Inferior parietal cortex (tissue), 1 donor: Measurements from ENCODE around the gene PLA2G6.
"Not testable (repeated sequence)": the region's sequence is repeated elsewhere in the genome, so short reads cannot be mapped to it uniquely, and the experiment has no call there.

Experiments
- DNase-seq: peaks from one replicate; pipeline ENCODE4 v3.0.0-alpha.2; 2016; ENCODE audit errors: extremely low spot score

PLA2G6 gene

GRCh38 chr22:38164551-38164918 lies 17.1 kb downstream of the PLA2G6 start:
- no peak for DNase-seq

DNA sequence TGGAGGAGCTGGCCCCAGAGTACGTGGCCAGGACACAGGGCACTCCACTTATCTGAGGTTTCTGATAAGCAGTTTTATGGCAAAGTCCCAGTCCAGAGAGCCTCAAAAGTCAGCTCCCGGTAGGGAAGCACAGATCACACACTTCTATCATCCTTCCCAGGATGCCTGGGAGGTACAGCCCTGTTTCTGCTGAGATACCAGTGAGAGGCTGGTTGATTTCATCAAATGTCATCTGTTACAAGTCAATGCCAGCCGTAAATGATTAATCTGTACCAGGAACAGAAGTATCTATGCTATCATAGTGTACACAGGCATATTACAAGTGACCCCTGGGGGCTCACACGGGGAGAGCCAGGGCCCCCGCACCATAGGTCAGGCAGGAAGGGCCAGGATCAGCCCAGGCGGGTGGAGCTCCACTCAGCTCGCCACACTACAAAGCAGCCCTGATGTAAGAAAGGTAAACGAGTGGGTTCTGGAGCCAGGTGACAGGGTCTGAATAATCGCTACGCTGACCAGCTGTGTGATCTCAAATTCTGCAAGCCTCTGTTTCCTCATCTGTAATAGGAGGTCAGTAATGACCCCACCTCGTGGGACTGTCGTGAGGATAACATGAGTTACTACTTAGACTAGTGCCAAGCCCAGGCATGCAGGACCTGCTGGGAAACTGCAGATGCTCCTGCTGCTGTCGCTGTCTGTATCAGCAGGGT lies 17.6 kb downstream of the PLA2G6 start:
- no peak for DNase-seq

GRCh38 chr22:38162881-38163843 lies 18.5 kb downstream of the PLA2G6 start:
- no peak for DNase-seq

GRCh38 chr22:38155703-38156102 lies 25.9 kb downstream of the PLA2G6 start:
- no peak for DNase-seq

DNA sequence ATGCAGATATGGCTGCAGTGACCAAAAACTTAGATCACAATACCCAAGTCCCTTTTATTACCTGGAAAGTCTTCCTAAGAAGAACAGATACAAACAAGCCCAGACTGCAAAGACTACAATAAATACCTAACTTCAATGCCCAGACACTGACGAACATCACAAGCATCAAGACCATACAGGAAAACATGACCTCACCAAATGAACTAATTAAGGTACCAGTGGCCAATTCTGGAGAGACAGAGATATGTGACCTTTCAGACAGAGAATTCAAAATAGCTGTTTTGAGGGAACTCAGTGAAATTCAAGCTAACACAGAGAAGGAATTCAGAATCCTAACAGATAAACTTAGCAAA lies 27.1 kb downstream of the PLA2G6 start:
- DNase-seq = not testable (repeated sequence)

DNA sequence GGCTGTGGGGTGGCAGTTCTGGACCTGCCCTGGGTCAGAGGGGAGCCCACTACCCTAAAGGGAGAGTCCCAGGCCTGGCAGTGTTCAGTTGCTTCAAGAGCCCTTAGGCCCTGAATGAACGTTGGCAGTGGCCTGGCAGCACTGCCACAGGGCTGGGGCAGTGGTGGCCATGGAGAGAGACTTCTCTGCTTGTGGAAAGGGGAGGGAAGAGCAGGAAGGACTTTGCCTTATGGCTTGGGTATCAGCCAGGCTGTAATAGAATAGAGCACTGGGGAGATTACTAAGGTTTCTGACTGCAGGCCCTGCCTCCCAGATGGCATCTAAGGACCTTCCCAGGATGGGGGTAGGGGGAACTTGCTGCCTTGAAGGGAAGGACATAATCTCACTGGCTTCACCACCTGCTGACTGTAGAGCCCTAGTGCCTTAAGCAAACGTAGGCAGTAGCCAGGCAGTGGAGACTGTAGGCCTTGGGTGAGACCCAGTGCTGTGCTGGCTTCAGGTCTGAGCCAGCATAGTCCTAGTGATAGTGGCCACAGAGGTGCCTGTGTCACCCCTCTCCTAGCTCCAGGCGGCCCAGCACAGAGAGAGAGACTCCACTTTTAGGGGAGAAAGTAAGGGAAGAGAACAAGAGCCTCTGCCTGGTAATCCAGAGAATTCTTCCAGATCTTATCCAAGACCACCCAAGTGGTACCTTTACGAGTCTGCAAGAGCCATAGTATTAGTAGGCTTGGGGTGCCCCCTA lies 27.6 kb downstream of the PLA2G6 start:
- DNase-seq = no peak

- DNase-seq = no peak
Observed at GRCh38 chr22:38151126-38151500, 30.5 kb downstream of the PLA2G6 start.

- no peak for DNase-seq
Observed at GRCh38 chr22:38148245-38148644, 33.4 kb downstream of the PLA2G6 start.

DNA sequence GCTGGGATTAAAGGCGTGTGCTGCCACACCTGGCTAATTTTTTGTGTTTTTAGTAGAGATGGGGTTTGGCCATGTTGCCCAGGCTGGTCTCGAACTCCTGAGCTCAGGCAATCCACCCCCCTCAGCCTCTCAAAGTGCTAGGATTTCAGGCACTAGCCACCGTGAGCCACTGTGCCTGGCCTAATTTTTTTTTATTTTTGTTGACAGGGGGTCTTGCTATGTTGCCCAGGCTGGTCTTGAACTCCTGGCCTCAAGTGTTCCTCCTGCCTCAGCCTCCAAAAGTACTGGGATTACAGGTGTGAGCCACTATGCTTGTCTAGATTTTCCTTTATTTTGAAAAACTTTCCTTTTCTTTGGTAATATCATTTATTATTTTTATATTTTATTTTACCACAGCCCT lies 35.5 kb downstream of the PLA2G6 start:
- DNase-seq = not testable (repeated sequence)

DNA sequence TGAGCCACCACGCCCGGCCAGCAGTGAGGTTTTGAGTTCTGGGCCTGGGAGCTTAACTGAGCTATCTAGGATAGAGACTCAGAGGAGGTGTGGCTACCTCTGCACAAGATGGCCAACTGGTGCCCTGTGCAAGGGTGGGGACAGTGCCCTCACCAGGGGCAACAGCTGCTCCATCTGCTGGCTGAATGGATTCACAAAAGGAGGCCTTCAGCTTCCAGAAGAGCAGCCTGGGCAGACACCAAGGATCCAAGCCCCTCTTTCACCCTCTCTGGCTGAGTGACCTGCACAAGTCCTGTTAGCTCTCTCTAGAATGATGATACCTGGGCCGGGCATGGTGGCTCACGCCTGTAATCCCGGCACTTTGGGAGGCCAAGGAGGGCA lies 37.6 kb downstream of the PLA2G6 start:
- DNase-seq = no peak

DNA sequence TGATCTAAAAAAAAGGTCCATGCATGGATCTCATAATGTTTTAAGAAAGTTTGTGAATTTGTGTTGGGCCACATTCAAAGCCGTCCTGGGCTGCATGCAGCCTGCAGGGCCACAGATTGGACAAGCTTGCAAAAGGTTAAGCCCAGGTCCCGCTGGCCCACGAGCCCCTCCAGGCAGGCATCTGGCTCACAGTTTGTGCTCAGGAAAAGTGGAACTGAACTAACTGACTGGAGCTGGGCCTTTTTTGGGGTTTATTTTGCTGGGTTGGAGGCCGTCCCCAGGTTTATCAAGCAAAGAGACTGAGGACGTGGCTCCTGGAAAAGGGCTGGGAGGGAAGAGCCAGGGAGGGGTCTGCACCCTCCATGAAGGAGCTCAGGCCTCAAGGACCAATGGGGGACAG lies 39.0 kb downstream of the PLA2G6 start:
- DNase-seq = no peak

- no peak for DNase-seq
Observed at GRCh38 chr22:38141217-38141973, 40.2 kb downstream of the PLA2G6 start.

GRCh38 chr22:38139901-38140300 lies 41.7 kb downstream of the PLA2G6 start:
- DNase-seq = no peak

DNA sequence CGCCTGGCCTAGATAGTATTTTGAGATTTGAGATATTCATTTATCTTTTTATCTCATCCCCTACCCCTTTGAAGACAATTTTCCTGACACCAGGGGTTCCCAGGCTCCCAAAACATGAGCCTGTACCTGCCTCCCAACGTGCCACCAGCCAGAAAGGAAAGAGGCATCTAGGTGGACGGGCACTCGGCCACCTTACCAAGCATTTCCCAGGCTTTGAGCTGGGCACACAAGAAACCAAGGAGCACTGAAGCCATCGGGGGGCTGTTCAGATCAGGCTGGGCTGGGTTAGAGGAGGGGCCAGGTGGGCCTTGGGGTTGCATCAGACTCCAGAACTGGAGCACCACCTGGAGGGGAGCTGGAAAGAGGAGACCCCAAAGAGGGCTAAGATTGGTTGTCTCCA lies 42.7 kb downstream of the PLA2G6 start:
- DNase-seq = no peak

- DNase-seq = no peak
Observed at GRCh38 chr22:38137876-38138687, 43.5 kb downstream of the PLA2G6 start.

- no peak for DNase-seq
Observed at GRCh38 chr22:38136607-38137006, 45.0 kb downstream of the PLA2G6 start.

GRCh38 chr22:38135133-38135706 lies 46.4 kb downstream of the PLA2G6 start:
- no peak for DNase-seq

GRCh38 chr22:38133331-38133730 lies 48.3 kb downstream of the PLA2G6 start:
- no peak for DNase-seq

DNA sequence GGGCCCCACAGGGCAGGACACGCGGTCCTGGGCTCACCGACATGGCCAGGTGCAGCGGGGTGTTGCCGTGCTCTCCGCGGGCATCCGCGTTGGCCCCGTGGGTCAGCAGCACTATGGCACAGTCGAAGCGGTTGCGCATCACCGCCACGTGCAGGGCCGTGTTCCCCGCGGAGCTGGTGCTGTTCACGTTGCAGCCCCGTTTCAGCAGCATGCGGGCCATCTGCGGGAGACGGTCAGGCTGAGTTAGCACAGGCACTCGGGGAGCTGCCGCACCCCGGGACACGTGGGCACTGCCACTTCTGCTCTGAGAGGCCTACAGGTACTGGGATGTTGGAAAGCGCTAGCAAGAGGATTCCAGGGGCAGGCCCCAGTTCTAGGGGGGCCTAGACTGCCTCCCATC lies 48.8 kb downstream of the PLA2G6 start:
- no peak for DNase-seq

- DNase-seq = no peak
Observed at GRCh38 chr22:38132136-38132535, 49.5 kb downstream of the PLA2G6 start.

DNA sequence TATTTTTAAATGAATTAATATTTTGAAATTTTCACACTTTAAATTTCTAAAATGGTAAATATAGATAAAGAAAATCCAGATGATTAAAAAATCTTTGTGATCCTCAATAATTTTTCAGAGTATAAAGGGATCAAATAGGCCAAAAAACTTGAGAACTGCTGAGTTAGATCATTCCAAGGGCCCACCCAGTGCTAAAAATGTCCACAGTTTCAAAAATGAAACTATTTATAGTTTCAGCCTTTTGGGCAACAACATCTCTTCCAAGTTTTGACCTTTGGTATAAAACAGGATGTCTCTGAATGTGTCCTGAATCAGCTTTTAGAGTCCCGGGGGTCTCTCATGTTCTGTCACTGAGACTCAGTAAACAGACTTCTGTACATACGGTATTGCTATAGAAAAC lies 50.2 kb downstream of the PLA2G6 start:
- DNase-seq = no peak
